A673 (cell line): ENCODE data around the gene CPT1A.

Experiments
- EZH2 ChIP-seq: fragments of 200-600 bp; sonication (generic); IDR thresholded peaks from 2 replicates; pipeline ENCODE4 v1.6.1; 2017; ENCODE audit warnings: borderline replicate concordance, low read depth, mild to moderate bottlenecking, mixed read lengths, antibody characterized with exemption, low read length; ENCODE audit not compliant: poor library complexity, severe bottlenecking
- TF ChIP-seq, protein P1 (sequence below): fragments of 300-800, 200-600 bp; sonication (generic); conservative IDR thresholded peaks from 2 replicates; pipeline ENCODE4 v1.5.1; 2017; ENCODE audit warnings: low read depth, mild to moderate bottlenecking, antibody characterized with exemption, low read length, moderate library complexity, mixed read lengths

DNA sequence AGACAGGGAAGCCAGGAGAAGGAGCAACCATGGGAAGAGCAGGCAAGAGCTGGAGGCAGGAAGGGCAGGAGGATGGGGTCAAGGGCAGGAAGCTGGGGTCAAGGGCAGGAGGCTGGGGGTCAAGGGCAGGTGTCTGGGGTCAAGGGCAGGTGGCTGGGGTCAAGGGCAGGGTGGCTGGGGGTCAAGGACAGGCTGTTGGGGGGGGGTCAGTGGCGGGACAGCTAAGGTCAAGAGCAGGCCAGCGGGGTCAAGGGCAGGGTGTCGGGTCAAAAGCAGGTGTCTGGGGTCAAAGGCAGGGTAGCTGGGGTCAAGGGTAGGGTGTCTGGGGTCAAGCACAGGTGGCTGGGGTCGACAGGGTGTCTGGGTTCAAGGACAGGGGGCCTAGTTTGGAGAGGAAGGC lies 24.2 kb downstream of the CPT1A start:
- TF ChIP-seq, protein P1, sequence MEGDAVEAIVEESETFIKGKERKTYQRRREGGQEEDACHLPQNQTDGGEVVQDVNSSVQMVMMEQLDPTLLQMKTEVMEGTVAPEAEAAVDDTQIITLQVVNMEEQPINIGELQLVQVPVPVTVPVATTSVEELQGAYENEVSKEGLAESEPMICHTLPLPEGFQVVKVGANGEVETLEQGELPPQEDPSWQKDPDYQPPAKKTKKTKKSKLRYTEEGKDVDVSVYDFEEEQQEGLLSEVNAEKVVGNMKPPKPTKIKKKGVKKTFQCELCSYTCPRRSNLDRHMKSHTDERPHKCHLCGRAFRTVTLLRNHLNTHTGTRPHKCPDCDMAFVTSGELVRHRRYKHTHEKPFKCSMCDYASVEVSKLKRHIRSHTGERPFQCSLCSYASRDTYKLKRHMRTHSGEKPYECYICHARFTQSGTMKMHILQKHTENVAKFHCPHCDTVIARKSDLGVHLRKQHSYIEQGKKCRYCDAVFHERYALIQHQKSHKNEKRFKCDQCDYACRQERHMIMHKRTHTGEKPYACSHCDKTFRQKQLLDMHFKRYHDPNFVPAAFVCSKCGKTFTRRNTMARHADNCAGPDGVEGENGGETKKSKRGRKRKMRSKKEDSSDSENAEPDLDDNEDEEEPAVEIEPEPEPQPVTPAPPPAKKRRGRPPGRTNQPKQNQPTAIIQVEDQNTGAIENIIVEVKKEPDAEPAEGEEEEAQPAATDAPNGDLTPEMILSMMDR, result no peak
- TF ChIP-seq EZH2, result no peak
